Ovary (tissue), 9 donors: ENCODE data around the gene WNT4. TPM values are rescaled to one million over a fixed set of nuclear protein-coding genes. Genes with fewer than 3 reads are reported as not detected.

Source experiments
- DNase-seq, 5 donors: peaks; one replicate each; pipeline ENCODE4 v3.0.0-alpha.2; 2019 to 2020
- H3K27ac ChIP-seq, 2 donors: fragments of 200-600 bp; one replicate each; pipeline versions ENCODE4 v1.5.1 to v1.8.0; 2019 to 2022
- H3K27me3 ChIP-seq: fragments of 200-600 bp; one replicate; pipeline ENCODE4 v1.8.0; 2022
- H3K36me3 ChIP-seq: fragments of 200-600 bp; sonication (generic); one replicate; pipeline ENCODE4 v1.5.1; 2019
- H3K4me1 ChIP-seq: one replicate; pipeline ENCODE4 v1.8.1; 2013; ENCODE audit warnings: mild to moderate bottlenecking, moderate library complexity; ENCODE audit not compliant: insufficient read depth
- H3K4me3 ChIP-seq: fragments of 200-600 bp; sonication (generic); one replicate; pipeline ENCODE4 v1.5.1; 2017
- H3K9me3 ChIP-seq, 2 donors: fragments of 200-600 bp in 1 of 2; sonication (generic) in 1 of 2; one replicate each; pipeline versions ENCODE4 v1.5.1 to v1.8.1; 2013 to 2019; ENCODE audit warnings: mild to moderate bottlenecking in 1 of 2, moderate library complexity in 1 of 2
- CTCF ChIP-seq, 3 donors: fragments of 450-650 bp in 2 of 3; fragments of 200-600 bp in 1 of 3; IDR thresholded peaks; one replicate each; pipeline versions ENCODE4 v1.5.1 to v1.8.0; 2016 to 2022; ENCODE audit warnings: antibody characterized with exemption in 3 of 3, mild to moderate bottlenecking in 1 of 3
- EP300 ChIP-seq: sonication (generic); formaldehyde crosslinking; IDR thresholded peaks from one replicate; pipeline ENCODE4 v1.6.1; 2017; ENCODE audit warnings: antibody characterized with exemption
- POLR2A ChIP-seq: fragments of 450-650 bp; IDR thresholded peaks from one replicate; pipeline ENCODE4 v1.6.1; 2017; ENCODE audit warnings: antibody characterized with exemption, mild to moderate bottlenecking, moderate library complexity
- WGBS, 3 donors: extraction: QIAGEN DNeasy Blood & Tissue Kit in 1 of 3; methylation state at CpG; one replicate each; pipeline versions ENCODE4 v1.1.5 to v1.1.7; 2013 to 2017; 5-methylcytosine and 5-hydroxymethylcytosine counted together
- intact Hi-C, 4 donors: fragments of 100-400 bp; cut with DNase I; formaldehyde crosslinking; loops; one replicate each; pipeline versions ENCODE4 v1.11.0 to v1.15.1; 2022 to 2023
- polyA plus RNA-seq, 2 donors: library from polyadenylated mRNA; stranded (reverse); fragments of 200-250 nt in 1 of 2; fragments of 350-450 nt in 1 of 2; fragmentation: Illumina TruSeq in 1 of 2; extraction: RNeasy Lipid Tissue Mini Kit (QIAGEN cat#74804) in 1 of 2; gene quantifications; one replicate each; pipeline ENCODE4 v1.2.3, GENCODE V29; 2013 to 2014
- total RNA-seq, 7 donors: library from RNA; depleted of rRNA in 2 of 7; stranded (reverse); fragments of >200 nt in 2 of 7; fragmentation: NEBNext Ultra II Directional in 3 of 7; extraction: Animal tissue kit (Norgen Biotek cat#: 25700) in 3 of 7; gene quantifications; one replicate each; pipeline versions ENCODE4 v1.1.0 to v1.2.4, GENCODE V29; 2016 to 2023
- donor health status: DM: no; HTN: no; CAD: no; lungs with moderate emphysema.
- donor health status: DM: no; HTN: no; CAD: no.
- donor health status: Bipolar disorder and iron deficiency.
- donor health status: DM: yes; HTN: yes; CAD: no.
- donor health status: DM: no; HTN: no; CAD: no.
- donor health status: DM: yes; HTN: yes; CAD: no.

Gene WNT4
- total and polyA plus RNA-seq, 9 donors: 3.7 to 125 (median 17.2) TPM

- peaks cover 8% of the 10 kb centered on the region for H3K4me1 ChIP-seq
- no peaks in the 10 kb centered on the region for H3K27me3 ChIP-seq
- H3K9me3 ChIP-seq: no peaks in the 10 kb centered on the region
- TF ChIP-seq EP300 (no peak), CTCF (IDR thresholded peaks at IDR 0.05) (no peak), POLR2A (no peak)
- no peaks in the 10 kb centered on the region for H3K36me3 ChIP-seq
- DNase-seq: no peak
- no peak overlapping the region for H3K4me3 ChIP-seq
- no peak overlapping the region for H3K27ac ChIP-seq
- intact Hi-C loops: no loop called here
- 64 to 69% (median 69%) methylated on average over 3 of the region's 3 CpGs for WGBS, 3 donors
Measured at GRCh38 chr1:22089134-22089571, 53.7 kb downstream of the WNT4 start.

GRCh38 chr1:22088331-22088730 is 54.6 kb downstream of the WNT4 start:
- 18 to 31% (median 19%) methylated on average over 2 of the region's 2 CpGs for WGBS, 3 donors
- no peaks in the 10 kb centered on the region for H3K36me3 ChIP-seq
- DNase-seq: no peak
- H3K4me1 ChIP-seq: peaks cover 8% of the 10 kb centered on the region
- H3K27ac ChIP-seq: no peak overlapping the region
- no peak for TF ChIP-seq CTCF (IDR thresholded peaks at IDR 0.05)
- no peak for TF ChIP-seq POLR2A
- no peak for TF ChIP-seq EP300
- intact Hi-C loops: no loop called here
- H3K27me3 ChIP-seq: no peaks in the 10 kb centered on the region
- no peaks in the 10 kb centered on the region for H3K9me3 ChIP-seq
- no peak overlapping the region for H3K4me3 ChIP-seq

GRCh38 chr1:22080191-22080590 is 62.7 kb downstream of the WNT4 start:
- Histone ChIP-seq H3K36me3 (no peaks in the 10 kb centered on the region), H3K4me3 (no peak overlapping the region), H3K9me3 (no peaks in the 10 kb centered on the region), H3K27me3 (no peaks in the 10 kb centered on the region), H3K4me1 (peaks cover 7% of the 10 kb centered on the region), H3K27ac (no peak overlapping the region)
- 87 to 91% (median 88%) methylated on average over 2 of the region's 2 CpGs for WGBS, 3 donors
- intact Hi-C loops: no loop called here
- DNase-seq: no peak
- no peak for TF ChIP-seq CTCF (IDR thresholded peaks at IDR 0.05)
- TF ChIP-seq EP300: no peak

- Histone ChIP-seq H3K36me3 (no peaks in the 10 kb centered on the region), H3K9me3 (no peaks in the 10 kb centered on the region), H3K4me1 (peaks cover 11% of the 10 kb centered on the region), H3K27ac (no peak overlapping the region), H3K4me3 (no peak overlapping the region), H3K27me3 (no peaks in the 10 kb centered on the region)
- no peak for DNase-seq
- WGBS, 3 donors: 49 to 74% (median 62%) methylated on average over 2 of the region's 2 CpGs
- intact Hi-C loops: no loop called here
- TF ChIP-seq POLR2A (no peak), CTCF (IDR thresholded peaks at IDR 0.05) (no peak), EP300 (no peak)
Measured at GRCh38 chr1:22078133-22078532, 64.8 kb downstream of the WNT4 start.

- Histone ChIP-seq H3K27ac (no peak overlapping the region), H3K4me3 (no peak overlapping the region), H3K27me3 (no peaks in the 10 kb centered on the region), H3K9me3 (no peaks in the 10 kb centered on the region), H3K4me1 (peaks cover 12% of the 10 kb centered on the region), H3K36me3 (no peaks in the 10 kb centered on the region)
- TF ChIP-seq CTCF (IDR thresholded peaks at IDR 0.05): no peak
- no peak for TF ChIP-seq POLR2A
- TF ChIP-seq EP300: no peak
- DNase-seq: no peak
- 23 to 31% (median 28%) methylated on average over 5 of the region's 5 CpGs for WGBS, 3 donors
- intact Hi-C loops: loop anchor here in 1 of 4 donors (2.0 kb wide), 1 partner anchor 13 kb away; no protein-coding TSS in a partner anchor
Measured at GRCh38 chr1:22077728-22078127, 65.2 kb downstream of the WNT4 start.
